ENCODE results near the gene TCIRG1.

The TCIRG1 gene

GRCh38 chr11:68007498-68008380, 31.1 kb upstream of the TCIRG1 start:
- no peak for FAIRE-seq

GRCh38 chr11:68008381-68009337, 30.2 kb upstream of the TCIRG1 start:
- FAIRE-seq = no peak

- FAIRE-seq = no peak
These were observed 29.3 kb upstream of the TCIRG1 start for GRCh38 chr11:68009391-68010089.

GRCh38 chr11:68010090-68011041, 28.5 kb upstream of the TCIRG1 start, which contains the start of gene ALDH3B1:
Gene ALDH3B1, plus strand, starts transcription at chr11:68010327. Its CDS starts 4,971 bp downstream, at chr11:68015298.
- FAIRE-seq = no peak

- FAIRE-seq = no peak
These were observed 27.5 kb upstream of the TCIRG1 start for GRCh38 chr11:68011051-68011943.

- no peak for FAIRE-seq
These were observed 26.6 kb upstream of the TCIRG1 start for GRCh38 chr11:68012044-68012842.

GRCh38 chr11:68012843-68013610, 25.8 kb upstream of the TCIRG1 start:
- no peak for FAIRE-seq

GRCh38 chr11:68013611-68014156, 25.1 kb upstream of the TCIRG1 start:
- FAIRE-seq = no peak

- FAIRE-seq = no peak
These were observed 24.5 kb upstream of the TCIRG1 start for GRCh38 chr11:68014157-68014946.

- FAIRE-seq = no peak
These were observed 23.8 kb upstream of the TCIRG1 start for GRCh38 chr11:68014947-68015447.

GRCh38 chr11:68015467-68015866, 23.4 kb upstream of the TCIRG1 start:
- FAIRE-seq = no peak

- no peak for FAIRE-seq
These were observed 22.5 kb upstream of the TCIRG1 start for GRCh38 chr11:68016161-68016903.

- no peak for FAIRE-seq
These were observed 21.7 kb upstream of the TCIRG1 start for GRCh38 chr11:68016904-68017817.

GRCh38 chr11:68017980-68018729, 20.7 kb upstream of the TCIRG1 start:
- no peak for FAIRE-seq

- no peak for FAIRE-seq
These were observed 20.1 kb upstream of the TCIRG1 start for GRCh38 chr11:68018730-68019190.
